ENCODE results near the gene GSDME.

GRCh38 chr7:24730018-24730369 is 27.3 kb downstream of the GSDME start:
- TF ChIP-seq ZNF610 (tag by site-specific recombination; IDR thresholded peaks at IDR 0.05; ENCODE audit: borderline replicate concordance), result no peak
- TF ChIP-seq, protein P1, sequence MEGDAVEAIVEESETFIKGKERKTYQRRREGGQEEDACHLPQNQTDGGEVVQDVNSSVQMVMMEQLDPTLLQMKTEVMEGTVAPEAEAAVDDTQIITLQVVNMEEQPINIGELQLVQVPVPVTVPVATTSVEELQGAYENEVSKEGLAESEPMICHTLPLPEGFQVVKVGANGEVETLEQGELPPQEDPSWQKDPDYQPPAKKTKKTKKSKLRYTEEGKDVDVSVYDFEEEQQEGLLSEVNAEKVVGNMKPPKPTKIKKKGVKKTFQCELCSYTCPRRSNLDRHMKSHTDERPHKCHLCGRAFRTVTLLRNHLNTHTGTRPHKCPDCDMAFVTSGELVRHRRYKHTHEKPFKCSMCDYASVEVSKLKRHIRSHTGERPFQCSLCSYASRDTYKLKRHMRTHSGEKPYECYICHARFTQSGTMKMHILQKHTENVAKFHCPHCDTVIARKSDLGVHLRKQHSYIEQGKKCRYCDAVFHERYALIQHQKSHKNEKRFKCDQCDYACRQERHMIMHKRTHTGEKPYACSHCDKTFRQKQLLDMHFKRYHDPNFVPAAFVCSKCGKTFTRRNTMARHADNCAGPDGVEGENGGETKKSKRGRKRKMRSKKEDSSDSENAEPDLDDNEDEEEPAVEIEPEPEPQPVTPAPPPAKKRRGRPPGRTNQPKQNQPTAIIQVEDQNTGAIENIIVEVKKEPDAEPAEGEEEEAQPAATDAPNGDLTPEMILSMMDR (tag by site-specific recombination; IDR thresholded peaks at IDR 0.05), result no peak
- TF ChIP-seq, protein P2, sequence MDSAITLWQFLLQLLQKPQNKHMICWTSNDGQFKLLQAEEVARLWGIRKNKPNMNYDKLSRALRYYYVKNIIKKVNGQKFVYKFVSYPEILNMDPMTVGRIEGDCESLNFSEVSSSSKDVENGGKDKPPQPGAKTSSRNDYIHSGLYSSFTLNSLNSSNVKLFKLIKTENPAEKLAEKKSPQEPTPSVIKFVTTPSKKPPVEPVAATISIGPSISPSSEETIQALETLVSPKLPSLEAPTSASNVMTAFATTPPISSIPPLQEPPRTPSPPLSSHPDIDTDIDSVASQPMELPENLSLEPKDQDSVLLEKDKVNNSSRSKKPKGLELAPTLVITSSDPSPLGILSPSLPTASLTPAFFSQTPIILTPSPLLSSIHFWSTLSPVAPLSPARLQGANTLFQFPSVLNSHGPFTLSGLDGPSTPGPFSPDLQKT (IDR thresholded peaks at IDR 0.05; ENCODE audit: borderline replicate concordance, low read depth, low read length), result no peak
- TF ChIP-seq ZNF560 (tag by site-specific recombination; IDR thresholded peaks at IDR 0.05; ENCODE audit: borderline replicate concordance), result no peak
- TF ChIP-seq KLF16 (tag by site-specific recombination; IDR thresholded peaks at IDR 0.05), result no peak
- no peak for TF ChIP-seq ZNF324 (tag by site-specific recombination; IDR thresholded peaks at IDR 0.05)
- no peak for TF ChIP-seq ZNF513 (tag by site-specific recombination; IDR thresholded peaks at IDR 0.05)
- TF ChIP-seq, protein P3, sequence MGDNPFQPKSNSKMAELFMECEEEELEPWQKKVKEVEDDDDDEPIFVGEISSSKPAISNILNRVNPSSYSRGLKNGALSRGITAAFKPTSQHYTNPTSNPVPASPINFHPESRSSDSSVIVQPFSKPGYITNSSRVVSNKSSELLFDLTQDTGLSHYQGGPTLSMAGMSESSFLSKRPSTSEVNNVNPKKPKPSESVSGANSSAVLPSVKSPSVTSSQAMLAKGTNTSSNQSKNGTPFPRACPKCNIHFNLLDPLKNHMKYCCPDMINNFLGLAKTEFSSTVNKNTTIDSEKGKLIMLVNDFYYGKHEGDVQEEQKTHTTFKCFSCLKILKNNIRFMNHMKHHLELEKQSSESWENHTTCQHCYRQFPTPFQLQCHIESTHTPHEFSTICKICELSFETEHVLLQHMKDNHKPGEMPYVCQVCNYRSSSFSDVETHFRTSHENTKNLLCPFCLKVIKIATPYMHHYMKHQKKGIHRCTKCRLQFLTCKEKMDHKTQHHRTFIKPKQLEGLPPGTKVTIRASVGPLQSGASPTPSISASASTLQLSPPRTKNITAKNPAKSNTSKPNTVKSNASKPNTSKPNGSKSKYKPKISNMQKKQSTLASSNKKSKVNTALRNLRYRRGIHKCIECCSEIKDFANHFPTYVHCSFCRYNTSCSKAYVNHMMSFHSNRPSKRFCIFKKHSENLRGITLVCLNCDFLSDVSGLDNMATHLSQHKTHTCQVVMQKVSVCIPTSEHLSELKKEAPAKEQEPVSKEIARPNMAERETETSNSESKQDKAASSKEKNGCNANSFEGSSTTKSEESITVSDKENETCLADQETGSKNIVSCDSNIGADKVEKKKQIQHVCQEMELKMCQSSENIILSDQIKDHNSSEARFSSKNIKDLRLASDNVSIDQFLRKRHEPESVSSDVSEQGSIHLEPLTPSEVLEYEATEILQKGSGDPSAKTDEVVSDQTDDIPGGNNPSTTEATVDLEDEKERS (tag by site-specific recombination; IDR thresholded peaks at IDR 0.05), result no peak
- no peak for TF ChIP-seq ZNF76 (tag by site-specific recombination; IDR thresholded peaks at IDR 0.05; ENCODE audit: borderline replicate concordance, low read depth)
- TF ChIP-seq ZNF629 (tag by site-specific recombination; IDR thresholded peaks at IDR 0.05), result no peak

All from HEK293 (cell line).